ENCODE data around the gene TMEM178A. TPM values are rescaled to one million over a fixed set of nuclear protein-coding genes. Genes with fewer than 3 reads are reported as not detected.

TMEM178A gene
- total and polyA plus RNA-seq, 2 of the 8 experiments (the other 6 are each of a cell fraction or from before 2014, with no cell fraction given): 11.2 to 14.9 TPM

DNA sequence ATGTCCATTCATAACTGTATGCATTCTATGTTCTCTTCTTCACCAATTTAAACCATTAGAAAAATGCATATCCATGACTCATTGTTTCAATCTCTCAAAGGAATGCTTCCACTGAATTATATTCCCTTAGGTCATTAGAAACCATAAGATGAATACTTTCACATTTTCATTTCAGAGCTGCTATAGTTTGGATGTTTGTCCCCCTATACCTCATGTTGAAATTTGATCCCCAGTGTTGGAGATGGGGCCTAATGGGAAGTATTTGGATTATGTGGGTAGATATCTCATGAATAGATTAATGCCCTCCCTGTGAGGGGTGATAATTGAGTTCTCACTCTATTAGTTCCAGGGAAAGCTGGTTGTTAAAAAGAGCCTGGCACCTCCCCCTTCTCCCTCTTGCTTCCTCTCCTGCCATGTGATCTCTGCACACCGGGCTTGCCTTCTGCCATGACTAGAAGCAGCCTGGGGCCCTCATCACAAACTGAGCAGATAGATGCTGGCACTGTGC is 77.6 kb downstream of the TMEM178A start:
- Histone ChIP-seq H3K14ac (ENCODE audit: insufficient read length) (no peak overlapping the region), H4K20me1 (replicated peaks in 1 of 2; ENCODE audit: control insufficient read depth in 1 of 2, insufficient read depth in 2 of 2, low read length in 2 of 2) (peaks cover 0 to 3% of the 10 kb centered on the region in 2 experiments), H3K18ac (ENCODE audit: extremely low read depth, low read length) (no peak overlapping the region), H3K9me3 (ENCODE audit: insufficient read depth in 2 of 2, low read depth in 1 of 2, low read length in 1 of 2) (no peaks in the 10 kb centered on the region), H2BK15ac (ENCODE audit: low read length) (no peak overlapping the region), H2BK12ac (ENCODE audit: low read depth, low read length) (no peak overlapping the region), H4K91ac (replicated peaks; ENCODE audit: insufficient read length, low read length) (no peak overlapping the region), H3K56ac (replicated peaks; ENCODE audit: insufficient read length, low read depth, low read length) (no peak overlapping the region), H4K5ac (ENCODE audit: insufficient read length, low read depth, low read length) (no peak overlapping the region), H2BK20ac (ENCODE audit: low read length) (no peak overlapping the region), H3K4me2 (ENCODE audit: insufficient read depth in 1 of 2, low read depth in 2 of 2, low read length in 2 of 2) (no peak overlapping the region), H3K4me1 (replicated peaks in 1 of 4; ENCODE audit: control insufficient read depth in 3 of 4, insufficient read depth in 4 of 4, low read length in 3 of 4) (no peaks in the 10 kb centered on the region), H2BK120ac (replicated peaks; ENCODE audit: low read depth, low read length) (no peak overlapping the region), H3K27me3 (replicated peaks in 1 of 4; ENCODE audit: control insufficient read depth in 3 of 4, extremely low read depth in 1 of 4, insufficient read depth in 3 of 4, low read length in 3 of 4) (no peaks in the 10 kb centered on the region), H3K36me3 (ENCODE audit: control insufficient read depth in 2 of 4, insufficient read depth in 4 of 4, low read length in 3 of 4) (peaks cover 0 to 36% (median 8%) of the 10 kb centered on the region in 4 experiments; a peak in 3 of 8 replicates), H2AFZ (ENCODE audit: low read length) (no peak overlapping the region), H3K27ac (ENCODE audit: low read depth, low read length) (no peak overlapping the region), H3K23me2 (ENCODE audit: low read depth, low read length) (no peaks in the 10 kb centered on the region), H2AK5ac (ENCODE audit: low read depth, low read length) (no peak overlapping the region), H4K8ac (ENCODE audit: extremely low read depth, insufficient read depth, low read length) (no peak overlapping the region), H3K4ac (replicated peaks; ENCODE audit: insufficient read length, low read depth, low read length) (no peak overlapping the region), H2BK5ac (ENCODE audit: low read depth, low read length) (no peak overlapping the region), H3K9ac (replicated peaks in 1 of 4; ENCODE audit: extremely low read depth in 1 of 4, low read depth in 3 of 4, low read length in 3 of 4) (no peak overlapping the region), H3K79me2 (ENCODE audit: control insufficient read depth in 1 of 2, insufficient read depth in 2 of 2, low read length in 2 of 2) (no peaks in the 10 kb centered on the region), H3K4me3 (ENCODE audit: extremely low read depth in 1 of 4, insufficient read depth in 2 of 4, low read depth in 3 of 4, low read length in 4 of 4) (no peak overlapping the region), H3K79me1 (ENCODE audit: low read depth, low read length) (no peaks in the 10 kb centered on the region), H3K23ac (ENCODE audit: insufficient read length) (no peak overlapping the region)
- no peak for DNase-seq (ENCODE audit: low read depth in 1 of 2, low spot score in 2 of 2)
- 88% methylated on average over 1 of the region's 1 CpG; no CpG with 5 or more reads in 1 of the 2 experiments for WGBS, 2 experiments (ENCODE audit: extremely low coverage in 1 of 2, insufficient coverage in 1 of 2, insufficient read length in 1 of 2, insufficient replicate concordance in 2 of 2, low coverage in 1 of 2, low lambda C conversion rate in 2 of 2, missing lambda C conversion rate in 1 of 2)
- POLR2A ChIA-PET (ENCODE audit: partially characterized antibody): interaction anchor here (0.6 to 1.1 kb wide), 2 partner anchors 9 to 14 kb away, joined by 3 read pairs; no protein-coding TSS in a partner anchor
- no peak for FAIRE-seq
- CTCF ChIA-PET (ENCODE audit: partially characterized antibody): interaction anchor here (0.7 to 3.2 kb wide), 3 partner anchors 14 to 227 kb away, joined by 3 to 14 read pairs (median 7); no protein-coding TSS in a partner anchor
- TF ChIP-seq MAFK (IDR thresholded peaks at IDR 0.05; ENCODE audit: low read depth, low read length) (no peak), SP4 (IDR thresholded peaks at IDR 0.05; ENCODE audit: low read length) (no peak), TEAD4 (IDR thresholded peaks at IDR 0.05; ENCODE audit: low read depth, low read length) (no peak), SIN3A (conservative IDR thresholded peaks at IDR 0.05 in 1 of 2, IDR thresholded peaks at IDR 0.05 in 1 of 2; ENCODE audit: low read depth in 1 of 2, low read length in 2 of 2) (no peak), EGR1 (IDR thresholded peaks at IDR 0.05; ENCODE audit: borderline replicate concordance, low read depth, low read length) (no peak), PHF8 (conservative IDR thresholded peaks at IDR 0.05; ENCODE audit: low read depth, low read length) (no peak), HDAC6 (IDR thresholded peaks at IDR 0.05; ENCODE audit: low read depth, low read length) (no peak), CHD1 (IDR thresholded peaks at IDR 0.05; ENCODE audit: low read depth, low read length) (no peak), POU5F1 (IDR thresholded peaks at IDR 0.05; ENCODE audit: low read depth, low read length) (no peak), TAF1 (IDR thresholded peaks at IDR 0.05; ENCODE audit: low read depth, low read length) (no peak), JUN (IDR thresholded peaks at IDR 0.05; ENCODE audit: low read depth, low read length) (no peak), BRCA1 (IDR thresholded peaks at IDR 0.05; ENCODE audit: low read depth, low read length) (no peak)

Data from H1 (cell line).